B cell (primary cell): ENCODE results near the gene RNF44.

Experiments used
- CTCF ChIP-seq: fragments of 200-600 bp; IDR thresholded peaks from one replicate; pipeline ENCODE4 v1.8.0; 2022; ENCODE audit warnings: antibody characterized with exemption, mild to moderate bottlenecking
- EZH2 ChIP-seq: IDR thresholded peaks from 2 replicates; pipeline ENCODE4 v1.6.1; 2012; ENCODE audit warnings: borderline replicate concordance, low read depth, mild to moderate bottlenecking, moderate library complexity, low read length; ENCODE audit not compliant: insufficient read depth, poor library complexity, severe bottlenecking

GRCh38 chr5:176507911-176508310, 29.3 kb downstream of the RNF44 start:
- TF ChIP-seq CTCF (no peak), EZH2 (no peak)
